NCI-H187 (cell line): ENCODE measurements around the gene SIK2.
"Not testable (repeated sequence)": the region's sequence is repeated elsewhere in the genome, so short reads cannot be mapped to it uniquely, and the experiment has no call there.

Experiments used
- DNase-seq, 2 experiments: peaks; one replicate each; lab custom pipeline; 2025; lab: John Stamatoyannopoulos, UW

Gene SIK2

DNA sequence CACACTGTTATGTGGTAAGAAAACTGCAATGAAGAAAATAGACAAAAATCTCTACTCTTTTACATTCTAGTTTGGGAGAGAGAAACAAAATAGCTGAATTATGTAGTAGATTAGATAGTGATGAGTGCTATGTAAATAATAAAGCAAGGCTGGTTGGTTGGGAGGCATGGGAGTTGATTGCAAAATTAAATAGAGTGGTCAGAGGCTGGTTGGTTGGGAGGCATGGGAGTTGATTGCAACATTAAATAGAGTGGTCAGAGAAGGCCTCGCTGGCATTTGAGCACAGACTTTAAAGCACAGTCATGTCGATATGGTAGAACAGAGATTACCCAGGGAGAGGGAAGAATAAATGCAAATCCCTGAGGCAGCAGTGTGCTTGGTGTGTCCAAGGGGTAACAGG, 22.4 kb downstream of the SIK2 start:
- DNase-seq, result no peak

GRCh38 chr11:111627591-111627990, 25.3 kb downstream of the SIK2 start:
- DNase-seq, result no peak

- DNase-seq, result no peak
Measured at GRCh38 chr11:111629499-111629898, 27.2 kb downstream of the SIK2 start.

DNA sequence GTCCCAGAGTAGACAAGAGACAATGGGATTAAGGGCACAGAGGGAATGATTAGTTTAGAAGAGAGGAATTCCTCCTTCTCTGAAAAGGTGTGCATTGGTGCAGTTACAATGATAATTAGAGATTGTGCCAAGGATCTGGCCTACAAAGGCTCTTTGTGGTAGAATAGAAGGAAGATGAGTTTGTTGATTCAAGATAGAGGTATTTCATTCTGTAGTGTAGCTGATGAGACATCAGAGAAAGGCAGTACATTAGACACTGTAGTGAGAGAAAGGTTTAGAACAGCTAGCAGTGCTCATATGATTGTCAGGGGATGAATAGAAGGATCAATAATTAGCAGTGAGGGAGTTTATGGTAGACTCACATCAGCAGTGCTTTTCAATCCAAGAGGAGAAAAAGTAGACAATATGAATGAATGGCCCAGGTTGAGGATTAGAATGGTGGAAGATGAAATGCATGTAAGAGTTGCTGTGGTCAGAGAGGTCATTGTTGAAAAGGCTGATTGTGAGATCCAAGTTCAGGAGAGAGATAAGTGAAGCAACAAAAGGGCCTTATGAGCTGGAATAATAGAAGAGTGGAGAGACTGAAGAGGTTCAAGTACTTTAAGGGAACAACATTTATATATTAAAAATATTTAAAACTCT, 28.9 kb downstream of the SIK2 start:
- no peak for DNase-seq

GRCh38 chr11:111631666-111632039, 29.4 kb downstream of the SIK2 start:
- no peak for DNase-seq

GRCh38 chr11:111632516-111633220, 30.4 kb downstream of the SIK2 start:
- DNase-seq, result no peak

GRCh38 chr11:111633248-111633647, 31.0 kb downstream of the SIK2 start:
- DNase-seq, result no peak

DNA sequence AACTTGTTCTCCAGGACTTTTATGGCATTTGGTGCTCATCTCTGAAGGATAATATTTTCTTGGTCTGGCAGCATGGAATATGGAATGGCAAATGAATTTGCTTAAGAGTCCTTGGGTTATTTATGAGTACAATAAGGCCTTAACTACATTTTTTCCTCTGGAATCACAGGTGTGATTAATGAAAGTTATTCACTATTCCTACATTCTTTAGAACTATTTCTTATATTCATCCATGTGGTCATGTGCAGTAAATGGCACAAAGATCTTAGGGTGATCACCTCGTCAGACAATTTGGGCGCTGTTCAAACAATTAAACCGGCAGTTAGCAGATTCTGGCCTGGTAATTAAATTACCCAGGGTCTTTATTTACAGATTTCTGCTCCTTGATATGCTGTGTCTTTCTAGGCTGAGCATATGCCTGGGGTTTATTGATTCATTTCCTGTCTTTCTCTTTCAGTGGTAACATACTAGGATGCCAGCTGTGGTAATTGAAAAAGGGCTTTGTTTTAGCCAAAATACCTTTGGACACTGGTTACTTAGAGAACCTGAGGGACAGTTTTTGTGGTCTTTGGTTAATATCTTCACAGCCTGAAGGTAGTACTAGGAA, 31.6 kb downstream of the SIK2 start:
- no peak for DNase-seq

DNA sequence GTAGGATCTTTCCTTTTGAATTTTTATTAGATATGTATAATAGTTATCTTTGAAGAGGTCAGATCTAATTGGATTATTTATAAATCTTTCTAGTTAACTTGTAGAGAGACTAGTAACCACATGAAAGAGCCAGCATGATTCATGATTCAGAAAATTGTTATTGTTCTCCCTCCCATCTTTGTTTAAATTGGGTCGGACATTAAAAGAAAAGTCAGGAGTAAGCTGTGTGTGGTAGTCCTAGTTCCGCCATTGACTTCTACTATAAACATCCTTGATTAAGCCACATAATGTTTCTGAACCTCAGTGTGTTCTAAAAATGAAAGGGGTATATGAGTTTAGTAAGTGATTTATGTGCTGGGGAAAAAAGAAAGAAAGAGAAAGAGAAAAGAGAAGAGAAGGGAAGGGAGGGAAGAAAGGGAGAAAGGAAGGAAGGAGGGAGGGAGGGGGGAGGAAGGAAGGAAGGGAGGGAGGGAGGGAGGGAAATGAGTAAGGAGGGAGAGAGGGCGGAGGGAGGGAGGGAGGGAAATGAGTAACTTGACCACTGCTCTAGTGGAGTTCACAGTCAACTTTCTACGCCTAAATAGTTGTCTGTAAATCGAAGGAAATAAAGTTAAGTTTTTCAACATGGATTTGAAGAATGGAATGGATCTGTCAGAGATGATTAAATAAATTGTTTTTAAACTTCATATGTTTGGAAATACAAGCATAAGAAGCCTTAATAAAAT, 32.9 kb downstream of the SIK2 start:
- DNase-seq, result no peak

DNA sequence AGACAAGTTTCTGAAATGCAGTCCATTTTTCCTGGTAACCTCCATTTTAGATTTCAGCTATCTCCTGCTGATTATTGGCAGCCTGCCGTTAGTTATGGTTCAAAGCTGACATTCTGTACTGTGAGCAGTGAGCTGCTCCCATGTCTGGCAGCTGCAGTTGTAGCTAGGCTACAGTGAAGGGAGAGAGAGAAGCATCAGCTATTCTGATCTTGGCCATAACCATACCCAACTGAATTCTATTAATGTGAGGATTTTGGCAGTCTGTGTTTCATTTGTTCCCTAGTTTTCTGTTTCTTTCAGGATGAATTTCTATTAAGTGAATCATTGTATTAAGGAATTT, 33.4 kb downstream of the SIK2 start:
- DNase-seq, result no peak

DNA sequence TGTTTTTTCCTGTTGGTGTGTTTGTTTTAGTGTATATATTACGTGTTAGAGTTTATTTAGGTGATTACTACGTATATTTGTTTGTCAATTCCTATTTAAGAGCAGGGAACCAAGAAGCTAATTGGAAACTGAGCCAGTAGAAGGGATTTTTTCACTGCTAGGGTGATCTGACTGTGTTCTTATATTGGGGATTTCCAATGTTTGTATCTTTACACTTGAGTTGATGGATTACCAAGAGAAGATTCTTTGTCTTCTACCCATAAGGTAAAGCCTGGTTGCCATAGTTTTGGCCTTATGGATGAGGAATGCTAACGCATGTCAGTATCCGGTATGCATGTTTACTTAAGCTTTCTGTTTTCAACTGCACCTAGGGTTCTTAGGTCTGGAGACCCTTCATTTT, 35.6 kb downstream of the SIK2 start:
- no peak for DNase-seq

DNA sequence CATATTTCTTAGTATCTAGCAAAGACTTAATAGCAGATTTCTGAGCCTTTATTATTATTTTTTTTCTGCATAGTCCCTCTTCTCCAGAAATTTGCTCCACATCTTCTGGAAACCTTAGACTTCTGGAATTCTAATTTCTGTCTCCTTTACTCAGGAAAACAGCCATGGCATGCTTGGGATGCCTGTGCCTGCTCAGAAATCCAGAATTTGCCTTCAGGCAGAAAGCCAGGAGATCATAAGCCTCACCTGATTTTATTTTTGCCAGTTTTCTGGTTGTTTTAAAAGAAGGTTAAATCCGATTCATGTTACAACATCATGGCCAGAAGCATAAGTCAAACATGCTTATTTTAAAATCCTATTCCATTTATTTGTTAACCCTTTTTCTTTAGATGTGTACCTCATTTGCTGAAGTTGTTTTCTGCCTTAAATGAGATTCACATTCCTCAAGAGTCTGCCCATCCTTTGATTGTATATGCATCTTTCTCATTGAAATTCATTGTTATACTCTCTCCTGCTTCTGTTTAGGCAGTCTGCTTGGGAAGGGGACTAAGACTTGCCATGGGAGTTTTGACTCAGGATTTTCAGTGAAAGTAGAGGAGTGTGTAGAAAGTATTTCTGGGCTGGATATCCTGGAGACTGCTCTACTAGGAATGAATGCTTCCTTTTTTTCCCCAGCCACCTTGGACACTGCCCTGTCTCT, 37.1 kb downstream of the SIK2 start:
- DNase-seq, result no peak

DNA sequence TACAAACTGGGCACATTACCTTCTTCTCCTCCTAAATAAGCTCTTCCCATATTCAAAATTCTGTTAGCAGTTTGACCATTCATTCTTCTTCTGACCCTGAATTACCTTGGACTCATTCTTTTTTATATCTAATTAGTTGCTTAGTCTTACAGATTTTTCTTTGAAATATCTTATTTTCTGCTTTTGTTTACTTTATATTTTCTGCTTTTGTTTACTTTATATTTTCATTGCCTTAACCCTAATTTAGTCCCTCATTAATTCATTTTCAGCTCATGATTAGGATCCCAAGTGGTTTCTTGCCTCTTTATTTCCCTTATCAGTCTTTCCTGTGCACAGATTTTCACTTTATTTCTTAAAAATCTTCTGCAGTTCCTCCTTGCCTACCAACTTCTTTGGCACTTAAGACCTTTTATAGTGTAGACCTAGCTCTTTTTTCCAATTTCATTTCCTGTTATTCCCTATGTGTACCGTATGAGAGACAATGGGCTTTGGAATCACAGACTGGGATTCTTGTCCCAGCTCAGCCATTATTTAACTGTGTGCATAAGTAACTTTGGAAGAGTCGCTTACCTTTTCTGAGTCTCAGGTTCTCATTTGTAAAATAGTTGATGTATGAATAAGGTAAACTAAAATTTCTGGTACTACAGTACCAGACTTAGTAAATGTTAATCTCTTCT, 39.2 kb downstream of the SIK2 start:
- no peak for DNase-seq

- DNase-seq, result no peak
Measured at GRCh38 chr11:111642542-111642941, 40.3 kb downstream of the SIK2 start.

- no peak for DNase-seq
Measured at GRCh38 chr11:111644922-111645321, 42.7 kb downstream of the SIK2 start.

- no peak for DNase-seq
Measured at GRCh38 chr11:111645657-111646316, 43.5 kb downstream of the SIK2 start.

GRCh38 chr11:111651336-111651735, 49.1 kb downstream of the SIK2 start:
- DNase-seq, result not testable (repeated sequence)

- DNase-seq, result no peak
Measured at GRCh38 chr11:111652184-111652583, 49.9 kb downstream of the SIK2 start.

GRCh38 chr11:111654601-111655000, 52.4 kb downstream of the SIK2 start:
- no peak for DNase-seq

- no peak for DNase-seq
Measured at GRCh38 chr11:111655924-111656323, 53.7 kb downstream of the SIK2 start.

DNA sequence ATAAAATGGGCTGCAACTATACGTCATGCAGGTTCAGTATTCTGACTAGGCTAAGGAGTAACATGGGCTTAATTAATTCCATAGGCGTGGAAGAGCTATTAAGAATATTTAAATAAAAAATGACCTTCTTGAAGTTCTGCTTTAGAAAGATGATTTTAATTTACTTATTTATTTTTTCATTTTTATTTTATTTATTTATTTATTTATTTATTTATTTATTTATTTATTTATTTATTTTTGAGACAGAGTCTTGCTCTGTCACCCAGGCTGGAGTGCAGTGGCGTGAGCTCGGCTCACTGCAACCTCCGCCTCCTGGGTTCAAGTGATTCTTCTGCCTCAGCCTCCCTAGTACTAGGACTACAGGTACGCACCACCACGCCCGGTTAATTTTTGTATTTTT, 55.7 kb downstream of the SIK2 start:
- not testable (repeated sequence) for DNase-seq
